ENCODE data around the gene SPOCK1.

SPOCK1 gene

DNA sequence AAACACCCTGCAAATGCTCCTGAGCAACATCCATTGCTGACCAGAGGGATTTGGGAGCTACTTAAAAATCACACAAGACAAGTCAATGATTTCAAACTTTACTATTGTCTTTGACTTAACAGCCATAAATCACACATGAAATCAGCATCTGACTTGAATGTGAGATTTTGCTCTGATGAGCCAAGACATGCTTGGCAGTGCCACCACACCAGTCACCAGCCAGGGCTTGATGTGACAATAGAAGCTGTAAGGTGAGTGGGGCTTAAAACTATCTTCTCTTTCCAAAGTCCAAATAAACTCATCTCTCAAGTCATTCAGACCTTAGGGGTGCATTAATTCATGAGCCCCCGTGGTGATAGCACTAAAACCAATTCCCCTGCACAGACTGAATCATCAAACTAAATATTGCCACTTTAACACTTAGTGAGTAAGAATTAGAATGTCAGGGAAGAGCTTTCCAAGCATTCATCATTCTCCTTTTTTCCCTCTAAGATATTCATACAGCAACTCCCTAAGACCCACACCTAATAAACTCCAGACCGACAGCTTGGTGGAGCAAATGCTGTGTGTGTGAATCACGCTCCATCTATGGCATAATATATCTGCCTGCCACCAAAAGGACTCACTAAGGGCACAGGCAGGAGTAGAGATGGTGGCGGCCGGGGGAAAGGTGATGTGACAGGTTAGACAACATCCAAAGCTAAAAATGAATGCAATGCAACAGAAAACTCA is 119.4 kb downstream of the SPOCK1 start:
- Histone ChIP-seq H3K27ac (no peak overlapping the region), H3K4me3 (no peak overlapping the region)
- DNase-seq (ENCODE audit: low spot score), result no peak
- TF ChIP-seq, protein P1, sequence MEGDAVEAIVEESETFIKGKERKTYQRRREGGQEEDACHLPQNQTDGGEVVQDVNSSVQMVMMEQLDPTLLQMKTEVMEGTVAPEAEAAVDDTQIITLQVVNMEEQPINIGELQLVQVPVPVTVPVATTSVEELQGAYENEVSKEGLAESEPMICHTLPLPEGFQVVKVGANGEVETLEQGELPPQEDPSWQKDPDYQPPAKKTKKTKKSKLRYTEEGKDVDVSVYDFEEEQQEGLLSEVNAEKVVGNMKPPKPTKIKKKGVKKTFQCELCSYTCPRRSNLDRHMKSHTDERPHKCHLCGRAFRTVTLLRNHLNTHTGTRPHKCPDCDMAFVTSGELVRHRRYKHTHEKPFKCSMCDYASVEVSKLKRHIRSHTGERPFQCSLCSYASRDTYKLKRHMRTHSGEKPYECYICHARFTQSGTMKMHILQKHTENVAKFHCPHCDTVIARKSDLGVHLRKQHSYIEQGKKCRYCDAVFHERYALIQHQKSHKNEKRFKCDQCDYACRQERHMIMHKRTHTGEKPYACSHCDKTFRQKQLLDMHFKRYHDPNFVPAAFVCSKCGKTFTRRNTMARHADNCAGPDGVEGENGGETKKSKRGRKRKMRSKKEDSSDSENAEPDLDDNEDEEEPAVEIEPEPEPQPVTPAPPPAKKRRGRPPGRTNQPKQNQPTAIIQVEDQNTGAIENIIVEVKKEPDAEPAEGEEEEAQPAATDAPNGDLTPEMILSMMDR (IDR thresholded peaks at IDR 0.05), result no peak

DNA sequence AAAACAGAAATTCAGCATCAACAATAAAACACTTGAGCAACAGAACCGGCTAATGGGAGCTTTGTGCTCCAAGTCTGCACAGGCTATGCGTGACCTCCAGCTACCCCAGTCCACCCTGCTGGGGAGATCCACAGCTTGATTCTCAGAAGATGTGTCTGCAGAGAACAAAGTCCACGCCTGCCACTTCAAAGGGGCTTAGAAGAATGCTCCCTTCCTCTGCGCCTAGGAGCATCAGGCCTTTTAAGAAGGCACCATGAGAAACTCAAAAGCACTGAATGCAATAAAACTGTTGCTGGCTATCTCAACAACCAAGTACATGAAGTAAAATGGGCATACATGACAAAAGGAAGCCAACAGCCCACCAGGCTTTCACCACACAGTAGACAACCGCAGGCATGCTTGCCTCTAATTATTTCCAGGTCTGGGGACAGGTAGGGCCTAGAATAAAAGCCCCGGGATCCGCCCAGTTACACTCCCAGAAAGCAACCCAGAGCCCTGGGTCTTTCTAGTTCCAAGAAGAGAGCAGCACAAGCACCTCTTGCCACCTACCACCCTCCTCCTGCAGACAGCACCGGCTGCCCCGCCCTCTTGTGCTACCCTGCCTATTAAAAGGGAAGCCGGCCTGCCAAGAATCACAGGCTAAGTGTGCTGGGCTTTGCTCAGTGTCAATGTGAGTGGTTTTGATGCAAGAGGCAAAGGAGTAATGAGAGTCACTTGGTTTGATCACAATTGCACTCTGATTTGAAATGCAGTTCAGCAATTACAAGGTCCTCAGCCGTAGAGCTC is 123.2 kb downstream of the SPOCK1 start:
- no peak overlapping the region for H3K4me3 ChIP-seq
- TF ChIP-seq, protein P1 (IDR thresholded peaks at IDR 0.05), result no peak
- no peak overlapping the region for H3K27ac ChIP-seq
- DNase-seq (ENCODE audit: low spot score), result no peak

DNA sequence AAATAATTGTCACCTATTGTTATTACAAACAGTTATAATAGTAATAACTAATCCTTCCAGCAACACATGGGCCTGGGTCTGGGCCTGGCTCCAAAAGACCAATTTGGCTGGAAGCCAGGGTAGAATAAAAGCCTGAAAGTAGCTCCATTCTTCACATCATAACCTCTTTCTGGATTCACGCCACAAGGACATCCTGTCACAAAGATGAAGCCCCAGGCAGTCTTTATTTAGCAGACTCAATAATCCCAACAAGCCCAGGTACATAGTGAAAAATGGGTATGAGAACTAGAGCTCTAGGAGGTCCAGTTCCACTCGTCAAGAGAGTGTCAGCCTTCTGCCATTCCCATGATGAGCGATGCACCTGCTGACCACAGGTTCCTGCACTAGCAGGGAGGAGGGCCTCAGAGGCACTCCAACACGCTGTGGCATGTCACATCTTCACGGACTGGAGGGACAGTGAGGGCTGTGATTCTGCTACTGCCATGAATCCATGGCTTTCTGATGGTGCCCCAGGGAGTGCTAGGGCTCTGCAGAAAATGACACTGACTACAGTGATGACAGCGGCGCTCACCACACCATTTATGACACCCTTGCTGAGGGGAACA is 124.9 kb downstream of the SPOCK1 start:
- Histone ChIP-seq H3K4me3 (no peak overlapping the region), H3K27ac (no peak overlapping the region)
- TF ChIP-seq, protein P1 (IDR thresholded peaks at IDR 0.05), result no peak
- no peak for DNase-seq (ENCODE audit: low spot score)

DNA sequence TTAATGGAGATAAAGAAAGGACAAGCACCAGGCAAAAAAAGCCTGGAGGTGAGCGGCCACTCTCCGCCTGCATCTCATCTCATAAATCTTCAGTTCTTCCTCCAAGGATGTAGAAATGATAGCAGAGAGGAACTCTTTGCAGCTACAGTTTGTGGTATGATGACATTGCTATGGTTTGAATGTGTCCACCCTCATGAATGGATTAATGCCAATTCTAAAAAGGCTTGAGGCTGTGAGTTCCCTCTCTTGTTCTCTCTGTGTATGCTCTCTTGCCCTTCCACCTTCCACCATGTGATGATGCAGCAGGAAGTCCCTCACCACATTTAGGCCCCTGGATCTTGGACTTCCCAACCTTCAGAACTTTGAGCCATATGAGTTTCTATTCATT is 126.4 kb downstream of the SPOCK1 start:
- DNase-seq (ENCODE audit: low spot score), result no peak
- TF ChIP-seq, protein P1 (IDR thresholded peaks at IDR 0.05), result no peak

DNA sequence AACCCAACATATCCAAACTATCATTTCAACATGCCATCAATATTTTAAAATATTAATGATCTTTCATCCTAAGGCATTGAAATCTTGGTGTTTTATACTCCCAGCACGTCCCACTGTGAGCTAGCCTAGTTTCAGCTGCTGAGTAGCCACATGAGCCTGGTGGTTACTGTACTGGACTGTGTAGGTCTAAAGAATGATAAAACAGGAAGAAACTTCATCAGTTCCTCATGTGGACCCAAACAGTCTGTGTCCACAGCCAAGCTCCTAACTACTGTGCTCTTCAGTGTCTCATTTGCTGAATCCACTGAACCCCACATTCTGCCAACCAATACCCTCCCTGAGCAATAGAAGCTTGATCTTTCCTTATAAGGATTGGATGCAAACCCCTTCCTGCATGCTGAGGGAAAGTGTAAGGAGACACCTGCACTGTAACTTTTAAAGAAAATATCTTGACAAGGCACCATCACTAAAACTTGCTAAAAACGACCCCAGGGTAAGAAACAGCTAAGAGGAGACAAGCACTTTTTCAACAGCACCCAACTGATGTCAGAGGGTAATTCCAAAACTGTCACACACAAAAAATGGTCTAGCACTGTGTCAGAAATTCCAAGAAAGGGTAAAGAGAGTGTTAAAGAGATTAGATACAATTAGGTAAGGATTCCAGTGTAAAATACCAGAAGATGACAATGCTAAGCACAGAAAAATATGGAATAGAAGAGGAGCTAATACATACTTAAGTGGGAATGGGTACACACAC is 126.9 kb downstream of the SPOCK1 start:
- DNase-seq (ENCODE audit: low spot score), result no peak
- Histone ChIP-seq H3K4me3 (no peak overlapping the region), H3K27ac (no peak overlapping the region)
- TF ChIP-seq, protein P1 (IDR thresholded peaks at IDR 0.05), result no peak

More for the DNA sequence above, 126.4 kb downstream of the SPOCK1 start:
- no peak overlapping the region for H3K27ac ChIP-seq
- no peak overlapping the region for H3K4me3 ChIP-seq

GRCh38 chr5:137370096-137371071 is 128.7 kb downstream of the SPOCK1 start:
- no peak overlapping the region for H3K27ac ChIP-seq
- H3K4me3 ChIP-seq, result no peak overlapping the region
- TF ChIP-seq, protein P1 (IDR thresholded peaks at IDR 0.05), result no peak
- no peak for DNase-seq (ENCODE audit: low spot score)
